Measurements from ENCODE around the gene HBQ1. TPM values are rescaled to one million over a fixed set of nuclear protein-coding genes. Genes with fewer than 3 reads are reported as not detected.
"Not testable (repeated sequence)": the region's sequence is repeated elsewhere in the genome, so short reads cannot be mapped to it uniquely, and the experiment has no call there.

HBQ1 gene
- total RNA-seq, 2 donors from 2014 or later, result not detected

DNA sequence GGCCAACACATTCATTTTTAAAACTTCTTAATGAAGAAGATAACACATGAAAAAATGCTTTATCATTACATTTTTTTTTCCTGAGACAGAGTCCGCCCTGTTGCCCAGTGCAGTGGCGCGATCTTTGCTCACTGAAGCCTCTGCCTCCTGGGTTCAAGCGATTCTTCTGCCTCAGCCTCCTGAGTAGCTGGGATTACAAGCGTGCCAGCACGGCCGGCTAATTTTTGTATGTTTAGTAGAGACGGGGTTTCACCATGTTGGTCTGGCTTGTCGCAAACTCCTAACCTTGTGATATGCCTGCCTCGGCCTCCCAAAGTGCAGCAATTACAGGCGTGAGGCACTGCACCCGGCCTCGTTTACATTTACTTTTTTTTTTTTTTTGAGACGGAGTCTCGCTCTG lies 13.2 kb downstream of the HBQ1 start:
- H3K9me3 ChIP-seq, result no peaks in the 10 kb centered on the region
- no peak overlapping the region for H3K4me3 ChIP-seq
- DNase-seq, result no peak
- H3K36me3 ChIP-seq, result peaks cover 40% of the 10 kb centered on the region
- TF ChIP-seq, protein P1, sequence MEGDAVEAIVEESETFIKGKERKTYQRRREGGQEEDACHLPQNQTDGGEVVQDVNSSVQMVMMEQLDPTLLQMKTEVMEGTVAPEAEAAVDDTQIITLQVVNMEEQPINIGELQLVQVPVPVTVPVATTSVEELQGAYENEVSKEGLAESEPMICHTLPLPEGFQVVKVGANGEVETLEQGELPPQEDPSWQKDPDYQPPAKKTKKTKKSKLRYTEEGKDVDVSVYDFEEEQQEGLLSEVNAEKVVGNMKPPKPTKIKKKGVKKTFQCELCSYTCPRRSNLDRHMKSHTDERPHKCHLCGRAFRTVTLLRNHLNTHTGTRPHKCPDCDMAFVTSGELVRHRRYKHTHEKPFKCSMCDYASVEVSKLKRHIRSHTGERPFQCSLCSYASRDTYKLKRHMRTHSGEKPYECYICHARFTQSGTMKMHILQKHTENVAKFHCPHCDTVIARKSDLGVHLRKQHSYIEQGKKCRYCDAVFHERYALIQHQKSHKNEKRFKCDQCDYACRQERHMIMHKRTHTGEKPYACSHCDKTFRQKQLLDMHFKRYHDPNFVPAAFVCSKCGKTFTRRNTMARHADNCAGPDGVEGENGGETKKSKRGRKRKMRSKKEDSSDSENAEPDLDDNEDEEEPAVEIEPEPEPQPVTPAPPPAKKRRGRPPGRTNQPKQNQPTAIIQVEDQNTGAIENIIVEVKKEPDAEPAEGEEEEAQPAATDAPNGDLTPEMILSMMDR (IDR thresholded peaks at IDR 0.05), result no peak
- H3K27me3 ChIP-seq, result no peaks in the 10 kb centered on the region
- no peak overlapping the region for H3K27ac ChIP-seq
- H3K4me1 ChIP-seq, result no peaks in the 10 kb centered on the region
- intact Hi-C loops (cut with DNase I), result no loop called here
- no peak overlapping the region for H3K9ac ChIP-seq (ENCODE audit: low read depth in 2 of 2, low read length in 2 of 2)

DNA sequence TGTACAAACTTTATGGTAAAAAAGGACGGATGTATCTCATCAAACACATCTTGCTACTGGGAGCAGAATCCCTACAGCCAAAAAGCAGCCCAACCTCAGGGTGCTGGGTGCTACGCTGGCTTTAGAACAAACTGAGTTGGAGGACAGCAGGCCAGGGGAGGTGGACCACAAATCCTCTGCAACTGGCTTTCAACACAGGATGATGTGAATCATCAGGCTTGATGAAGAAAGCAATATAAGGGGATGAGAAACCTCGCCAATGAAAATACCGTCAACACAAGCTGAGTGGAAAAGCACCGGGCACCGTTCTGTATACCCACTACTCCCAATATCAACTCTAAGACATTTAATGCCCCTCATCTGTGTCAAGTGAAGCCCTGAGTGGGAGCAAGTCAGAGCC lies 14.3 kb downstream of the HBQ1 start:
- no peaks in the 10 kb centered on the region for H3K9me3 ChIP-seq

DNA sequence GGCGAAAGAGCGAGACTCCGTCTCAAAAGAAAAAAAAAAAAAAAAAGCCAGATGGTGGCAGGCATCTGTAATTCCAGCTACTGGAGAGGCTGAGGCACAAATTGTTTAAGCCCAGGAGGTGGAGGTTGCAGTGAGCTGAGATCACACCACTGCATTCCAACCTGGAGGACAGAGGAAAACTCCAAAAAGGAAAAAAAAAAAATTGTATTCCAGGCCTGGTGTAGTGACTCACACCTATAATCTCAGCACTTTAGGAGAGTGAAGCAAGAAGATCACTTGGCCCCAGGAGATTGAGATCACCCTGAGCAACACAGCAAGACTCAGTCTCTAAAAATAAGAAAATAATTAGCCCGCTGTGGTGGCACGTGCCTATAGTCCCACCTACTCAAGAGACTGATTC lies 20.1 kb downstream of the HBQ1 start:
- TF ChIP-seq, protein P1 (IDR thresholded peaks at IDR 0.05), result no peak

More for the DNA sequence above, 14.3 kb downstream of the HBQ1 start:
- Histone ChIP-seq H3K27ac (no peak overlapping the region), H3K27me3 (no peaks in the 10 kb centered on the region), H3K4me1 (no peaks in the 10 kb centered on the region), H3K4me3 (no peak overlapping the region), H3K9ac (ENCODE audit: low read depth in 2 of 2, low read length in 2 of 2) (no peak overlapping the region), H3K36me3 (peaks cover 34% of the 10 kb centered on the region)
- intact Hi-C loops (cut with DNase I), result no loop called here
- TF ChIP-seq, protein P1 (IDR thresholded peaks at IDR 0.05), result no peak
- DNase-seq, result no peak

DNA sequence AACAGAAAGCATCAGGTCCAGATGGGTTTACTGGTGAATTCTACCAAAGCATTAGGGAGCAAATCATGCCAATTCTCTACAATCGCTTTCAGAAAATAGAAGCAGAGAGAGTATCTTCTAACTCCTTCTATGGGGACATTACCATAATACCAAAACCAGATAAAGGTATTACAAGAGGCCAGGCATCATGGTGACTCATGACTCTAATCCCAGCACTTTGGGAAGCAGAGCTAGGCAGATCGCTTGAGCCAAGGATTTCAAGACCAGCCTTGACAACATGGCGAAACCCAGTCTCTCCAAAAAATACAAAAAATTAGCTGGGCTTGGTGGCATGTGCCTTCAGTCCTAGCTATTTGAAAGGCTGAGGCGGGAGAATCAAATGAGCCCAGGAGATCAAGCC lies 23.0 kb downstream of the HBQ1 start:
- Histone ChIP-seq H3K4me1 (no peaks in the 10 kb centered on the region), H3K36me3 (peaks cover 7% of the 10 kb centered on the region), H3K9ac (ENCODE audit: low read depth in 2 of 2, low read length in 2 of 2) (no peak overlapping the region), H3K27ac (no peak overlapping the region), H3K27me3 (no peaks in the 10 kb centered on the region), H3K9me3 (no peaks in the 10 kb centered on the region), H3K4me3 (no peak overlapping the region)
- intact Hi-C loops (cut with DNase I), result no loop called here
- DNase-seq, result no peak
- TF ChIP-seq, protein P1 (IDR thresholded peaks at IDR 0.05), result no peak

More for the DNA sequence above, 20.1 kb downstream of the HBQ1 start:
- H3K9ac ChIP-seq (ENCODE audit: low read depth in 2 of 2, low read length in 2 of 2), result no peak overlapping the region
- no peak for DNase-seq
- intact Hi-C loops (cut with DNase I), result no loop called here
- H3K4me3 ChIP-seq, result no peak overlapping the region
- peaks cover 13% of the 10 kb centered on the region for H3K36me3 ChIP-seq
- no peaks in the 10 kb centered on the region for H3K4me1 ChIP-seq
- no peak overlapping the region for H3K27ac ChIP-seq
- H3K9me3 ChIP-seq, result no peaks in the 10 kb centered on the region
- H3K27me3 ChIP-seq, result no peaks in the 10 kb centered on the region

DNA sequence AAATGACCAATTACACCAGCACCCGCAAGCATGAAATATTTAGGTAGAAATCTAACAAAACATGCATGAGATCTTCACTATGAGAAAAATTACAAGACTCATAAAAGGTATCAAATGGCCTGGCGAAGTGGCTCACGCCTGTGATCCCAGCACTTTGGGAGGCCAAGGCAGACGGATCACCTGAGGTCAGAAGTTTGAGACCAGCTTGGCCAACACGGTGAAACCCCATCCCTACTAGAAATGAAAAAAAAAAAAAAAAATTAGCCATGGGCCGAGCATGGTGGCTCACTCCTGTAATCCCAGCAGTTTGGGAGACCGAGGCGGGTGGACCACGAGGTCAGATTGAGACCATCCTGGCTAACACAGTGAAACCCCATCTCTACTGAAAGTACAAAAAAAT lies 23.8 kb downstream of the HBQ1 start:
- DNase-seq; H3K9me3 ChIP-seq; H3K27ac ChIP-seq; H3K27me3 ChIP-seq; H3K4me1 ChIP-seq; H3K9ac ChIP-seq (ENCODE audit: low read depth in 2 of 2, low read length in 2 of 2); H3K4me3 ChIP-seq; intact Hi-C loops (cut with DNase I); H3K36me3 ChIP-seq: not testable (repeated sequence)

DNA sequence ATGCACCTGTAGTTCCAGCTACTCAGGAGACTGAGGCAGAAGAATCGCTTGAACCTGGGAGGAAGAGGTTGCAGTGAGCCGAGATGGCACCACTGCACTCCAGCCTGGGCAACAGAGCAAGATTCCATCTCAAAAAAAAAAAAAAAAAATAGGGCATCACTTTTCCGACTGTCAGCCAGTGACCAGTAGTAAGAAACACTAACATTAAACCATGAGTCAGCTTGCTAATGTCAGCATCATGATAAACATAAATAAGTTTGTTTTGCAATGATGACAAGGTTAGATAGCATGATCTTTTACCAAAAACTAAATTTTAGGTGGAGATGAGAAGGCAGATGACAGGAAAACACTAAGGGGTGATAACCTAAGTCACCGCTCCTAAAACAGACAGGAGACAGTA lies 29.1 kb downstream of the HBQ1 start:
- H3K27ac ChIP-seq; H3K9me3 ChIP-seq; H3K9ac ChIP-seq (ENCODE audit: low read depth in 2 of 2, low read length in 2 of 2); intact Hi-C loops (cut with DNase I); DNase-seq; H3K4me3 ChIP-seq; H3K36me3 ChIP-seq; H3K27me3 ChIP-seq; H3K4me1 ChIP-seq: not testable (repeated sequence)

DNA sequence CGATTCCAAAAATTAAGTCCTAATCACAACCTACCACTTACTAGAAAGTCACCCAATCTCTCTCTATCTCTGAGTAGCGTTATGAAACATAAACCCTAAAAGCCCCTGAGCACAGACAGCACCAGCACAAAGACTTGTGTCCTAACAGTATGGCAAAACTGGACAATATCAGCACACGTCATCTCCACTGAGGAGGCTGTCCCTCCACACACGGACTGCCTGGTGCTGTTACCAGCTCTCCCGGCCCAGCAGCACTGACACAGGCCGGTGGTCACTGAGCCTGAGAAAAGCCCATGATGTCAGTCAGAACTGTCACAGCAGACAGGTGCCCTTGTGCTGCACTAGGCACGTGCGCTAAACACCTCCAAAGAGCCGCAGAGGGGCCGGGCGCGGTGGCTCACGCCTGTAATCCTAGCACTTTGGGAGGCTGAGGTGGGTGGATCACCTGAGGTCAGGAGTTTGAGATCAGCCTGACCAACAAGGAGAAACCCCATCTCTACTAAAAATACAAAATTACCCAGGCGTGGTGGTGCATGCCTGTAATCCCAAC lies 31.4 kb downstream of the HBQ1 start:
- H3K9ac ChIP-seq (ENCODE audit: low read depth in 2 of 2, low read length in 2 of 2); H3K27ac ChIP-seq; H3K4me1 ChIP-seq; intact Hi-C loops (cut with DNase I); H3K27me3 ChIP-seq; DNase-seq; H3K4me3 ChIP-seq; H3K9me3 ChIP-seq; H3K36me3 ChIP-seq: not testable (repeated sequence)

Data from colonic mucosa (tissue), 4 donors.